ENCODE measurements around the gene UBE2E1. TPM values are rescaled to one million over a fixed set of nuclear protein-coding genes. Genes with fewer than 3 reads are reported as not detected.
"Not testable (repeated sequence)": the region's sequence is repeated elsewhere in the genome, so short reads cannot be mapped to it uniquely, and the experiment has no call there.

UBE2E1 gene
- total and polyA plus RNA-seq, 2 of the 4 experiments (the other 2 are of a cell fraction), result 54.1 to 91.6 TPM

DNA sequence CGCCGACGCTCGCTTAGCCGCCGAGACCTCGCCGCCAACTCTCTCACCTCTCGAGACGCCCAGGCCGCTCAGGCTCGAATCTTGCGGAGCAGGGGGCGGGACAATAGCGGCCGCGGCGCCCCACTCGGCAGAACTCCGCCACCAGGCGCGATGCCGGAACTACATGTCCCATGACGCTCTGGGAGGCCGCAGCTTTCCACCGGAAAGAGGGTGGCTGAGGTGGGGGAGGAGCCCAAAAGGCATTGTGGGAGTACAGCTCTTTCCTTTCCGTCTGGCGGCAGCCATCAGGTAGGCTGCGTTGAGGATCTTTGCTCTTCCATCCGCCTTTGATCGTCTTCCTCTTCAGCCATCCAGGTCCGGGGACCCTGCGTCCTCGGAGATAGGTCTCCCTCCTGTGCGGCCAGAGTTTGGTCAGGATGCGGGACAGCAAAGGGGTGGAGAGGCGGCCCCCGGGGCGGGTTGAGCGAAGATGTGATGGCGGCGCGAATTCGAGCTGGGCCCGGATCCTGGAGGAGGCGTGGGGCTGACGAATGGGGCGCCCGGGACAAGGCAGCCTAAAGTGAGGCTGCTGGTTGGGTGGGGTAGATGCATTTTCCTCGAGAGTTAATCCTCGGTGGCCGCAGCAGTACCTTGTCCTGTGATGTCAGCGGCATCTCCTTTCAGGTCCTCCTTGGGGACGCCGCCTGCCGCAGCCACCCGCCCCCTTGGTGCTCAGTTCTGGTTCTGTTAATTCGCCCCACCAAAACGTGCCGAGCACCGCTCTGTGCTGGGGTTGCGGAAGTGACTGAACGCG is 111.3 kb downstream of the UBE2E1 start, which contains the start of the genes NKIRAS1 and RPL15 (continued):
- TF ChIP-seq MXI1 (IDR thresholded peaks at IDR 0.05; ENCODE audit: borderline replicate concordance, low read depth, low read length), result 0 out of 2 replicates have a peak, but pooled peaks have one; percentile 64

DNA sequence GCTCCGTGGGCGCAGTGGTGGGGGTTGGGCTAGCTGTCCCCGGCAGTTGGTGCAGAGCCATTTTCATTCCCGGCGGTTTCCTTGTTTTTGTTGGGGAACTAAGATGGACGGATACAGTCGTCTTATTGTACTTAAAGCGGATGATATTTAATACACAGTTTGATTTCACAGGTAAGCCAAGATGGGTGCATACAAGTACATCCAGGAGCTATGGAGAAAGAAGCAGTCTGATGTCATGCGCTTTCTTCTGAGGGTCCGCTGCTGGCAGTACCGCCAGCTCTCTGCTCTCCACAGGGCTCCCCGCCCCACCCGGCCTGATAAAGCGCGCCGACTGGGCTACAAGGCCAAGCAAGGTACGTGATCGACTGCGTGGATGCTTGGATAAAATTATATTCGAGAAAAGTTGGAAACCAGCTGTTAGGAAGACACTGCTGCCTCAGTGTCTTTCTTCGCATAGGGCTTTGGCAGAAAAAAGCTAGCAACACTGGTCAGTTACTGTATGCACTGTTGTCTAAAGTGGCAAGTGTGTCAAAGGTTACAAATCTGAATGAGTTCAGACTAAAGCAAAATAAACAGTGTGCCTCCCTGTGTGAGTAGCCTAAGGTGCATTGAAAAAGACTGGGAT is 112.0 kb downstream of the UBE2E1 start:
- Histone ChIP-seq H3K27ac (ENCODE audit: insufficient read depth, low read length) (peak overlapping the region; percentile 81), H4K91ac (ENCODE audit: insufficient read depth, low read depth, low read length) (peak overlapping the region; percentile 87), H3K18ac (ENCODE audit: low read depth, low read length) (peak overlapping the region; percentile 72), H4K20me1 (ENCODE audit: insufficient read depth, low read length) (peaks cover 40% of the 10 kb centered on the region), H3K4ac (ENCODE audit: low read depth, low read length) (peak overlapping the region; percentile 94), H3K9ac (ENCODE audit: low read depth, low read length) (peak overlapping the region; percentile 82), H2AK9ac (replicated peaks; ENCODE audit: low read depth, low read length, poor library complexity) (peak overlapping the region; percentile 98), H2BK5ac (ENCODE audit: low read depth, low read length, poor library complexity, severe bottlenecking) (peak overlapping the region; percentile 92), H3K14ac (replicated peaks; ENCODE audit: low read depth, low read length) (peak overlapping the region; percentile 90), H3K36me3 (ENCODE audit: control insufficient read depth, insufficient read depth, low read length) (peaks cover 14% of the 10 kb centered on the region), H3K4me2 (ENCODE audit: low read depth, low read length) (peak overlapping the region; percentile 97), H3K56ac (ENCODE audit: extremely low read depth, insufficient read depth, low read length) (peak overlapping the region; percentile 73), H3K79me1 (ENCODE audit: low read depth in 1 of 2, low read length in 2 of 2) (peaks cover 22 to 54% of the 10 kb centered on the region in 2 experiments), H2AK5ac (ENCODE audit: low read depth, low read length) (peak overlapping the region; percentile 89; the same call in 1 of the 2 replicates), H3K4me3 (ENCODE audit: insufficient read depth, low read depth, low read length) (peak overlapping the region; percentile 57), H2BK120ac (ENCODE audit: low read depth, low read length) (peak overlapping the region; percentile 58; the same call in 1 of the 2 replicates), H3K23ac (ENCODE audit: low read depth, low read length) (peak overlapping the region; percentile 97), H2AFZ (replicated peaks; ENCODE audit: low read length, poor library complexity) (peak overlapping the region; percentile 94), H4K8ac (ENCODE audit: low read depth in 2 of 2, low read length in 2 of 2) (peak overlapping the region; percentile 69 to 71; a peak in 2 of 4 replicates)
- H3K9me3 ChIP-seq (ENCODE audit: control insufficient read depth, insufficient read depth, low read length); in situ Hi-C loops (cut with MboI; ENCODE audit: low sequenced_read_pairs); H2BK15ac ChIP-seq (ENCODE audit: low read depth, low read length); H3K27me3 ChIP-seq (ENCODE audit: control insufficient read depth, insufficient read depth, low read length); BruUV-seq (replicated peaks); H4K5ac ChIP-seq (ENCODE audit: low read depth, low read length); dilution Hi-C loops (cut with HindIII; ENCODE audit: low sequenced_read_pairs, unreplicated experiment); CTCF ChIA-PET; H3K9me1 ChIP-seq (ENCODE audit: insufficient read depth, low read length); H3K4me1 ChIP-seq (ENCODE audit: control insufficient read depth, insufficient read depth, low read length); DNase-seq; ATAC-seq (ENCODE audit: low read depth); H2BK20ac ChIP-seq (ENCODE audit: low read depth, low read length): not testable (repeated sequence)
- 0% methylated on average over 3 of the region's 21 CpGs; no CpG with 5 or more reads in 1 of the 2 experiments for WGBS, 2 experiments (ENCODE audit: extremely low coverage in 2 of 2, insufficient read length in 1 of 2)
- POLR2A ChIA-PET (ENCODE audit: unreplicated experiment), result interaction anchor here (0.6 to 1.2 kb wide), 4 partner anchors 10 to 1537 kb away, joined by 3 to 4 read pairs (median 4); no protein-coding TSS in a partner anchor
- intact Hi-C loops (cut with micrococcal nuclease), result loop anchor here (1.0 to 10.0 kb wide), 2 partner anchors 29 to 767 kb away; no protein-coding TSS in a partner anchor

DNA sequence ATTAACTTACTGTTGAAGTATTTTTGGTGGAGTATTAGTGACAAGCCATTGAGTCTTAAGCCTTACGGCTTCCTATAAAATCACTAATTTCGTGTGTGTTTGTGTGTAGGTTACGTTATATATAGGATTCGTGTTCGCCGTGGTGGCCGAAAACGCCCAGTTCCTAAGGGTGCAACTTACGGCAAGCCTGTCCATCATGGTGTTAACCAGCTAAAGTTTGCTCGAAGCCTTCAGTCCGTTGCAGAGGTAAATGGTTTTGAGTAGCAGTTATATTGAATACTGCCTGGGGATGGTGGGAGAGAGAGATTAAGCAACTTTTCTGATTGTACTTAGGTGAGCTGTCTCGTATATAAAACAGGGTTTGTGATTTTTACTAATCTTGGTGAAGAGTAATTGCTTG is 112.6 kb downstream of the UBE2E1 start:
- peaks cover 22 to 54% of the 10 kb centered on the region in 2 experiments for H3K79me1 ChIP-seq (ENCODE audit: low read depth in 1 of 2, low read length in 2 of 2)
- H3K4me1 ChIP-seq (ENCODE audit: control insufficient read depth, insufficient read depth, low read length); H3K4ac ChIP-seq (ENCODE audit: low read depth, low read length); H3K27ac ChIP-seq (ENCODE audit: insufficient read depth, low read length); dilution Hi-C loops (cut with HindIII; ENCODE audit: low sequenced_read_pairs, unreplicated experiment); H3K9me3 ChIP-seq (ENCODE audit: control insufficient read depth, insufficient read depth, low read length); H2BK5ac ChIP-seq (ENCODE audit: low read depth, low read length, poor library complexity, severe bottlenecking); H2BK15ac ChIP-seq (ENCODE audit: low read depth, low read length); H3K18ac ChIP-seq (ENCODE audit: low read depth, low read length); CTCF ChIA-PET; BruUV-seq (replicated peaks); H2BK20ac ChIP-seq (ENCODE audit: low read depth, low read length); H3K9me1 ChIP-seq (ENCODE audit: insufficient read depth, low read length); in situ Hi-C loops (cut with MboI; ENCODE audit: low sequenced_read_pairs); H2AK5ac ChIP-seq (ENCODE audit: low read depth, low read length); ATAC-seq (ENCODE audit: low read depth); H4K91ac ChIP-seq (ENCODE audit: insufficient read depth, low read depth, low read length); H4K8ac ChIP-seq (ENCODE audit: low read depth in 2 of 2, low read length in 2 of 2); H2AK9ac ChIP-seq (replicated peaks; ENCODE audit: low read depth, low read length, poor library complexity); H2AFZ ChIP-seq (replicated peaks; ENCODE audit: low read length, poor library complexity); DNase-seq; H2BK120ac ChIP-seq (ENCODE audit: low read depth, low read length); H4K5ac ChIP-seq (ENCODE audit: low read depth, low read length); H3K27me3 ChIP-seq (ENCODE audit: control insufficient read depth, insufficient read depth, low read length): not testable (repeated sequence)
- POLR2A ChIA-PET (ENCODE audit: unreplicated experiment), result interaction anchor here (1.0 kb wide), 1 partner anchor 9 kb away, joined by 3 read pairs; no protein-coding TSS in a partner anchor
- peak overlapping the region; percentile 3 for H3K23ac ChIP-seq (ENCODE audit: low read depth, low read length)
- peak overlapping the region; percentile 90; the same call in 1 of the 2 replicates for H3K14ac ChIP-seq (replicated peaks; ENCODE audit: low read depth, low read length)
- H3K56ac ChIP-seq (ENCODE audit: extremely low read depth, insufficient read depth, low read length), result 0 out of 2 replicates have a peak overlapping the region, but pooled peaks have one; percentile 73
- H3K36me3 ChIP-seq (ENCODE audit: control insufficient read depth, insufficient read depth, low read length), result peaks cover 14% of the 10 kb centered on the region
- peak overlapping the region; percentile 82 for H3K9ac ChIP-seq (ENCODE audit: low read depth, low read length)
- WGBS, 2 experiments (ENCODE audit: extremely low coverage in 2 of 2, insufficient read length in 1 of 2), result no CpG with 5 or more reads among the region's 12 CpGs
- peak overlapping the region; percentile 97 for H3K4me2 ChIP-seq (ENCODE audit: low read depth, low read length)
- H4K20me1 ChIP-seq (ENCODE audit: insufficient read depth, low read length), result peaks cover 40% of the 10 kb centered on the region
- peak overlapping the region; percentile 57 for H3K4me3 ChIP-seq (ENCODE audit: insufficient read depth, low read depth, low read length)
- intact Hi-C loops (cut with micrococcal nuclease), result loop anchor here (10.0 kb wide), 1 partner anchor 766 kb away; no protein-coding TSS in a partner anchor
